Naive thymus-derived CD4-positive, alpha-beta T cell (primary cell): ENCODE results near the gene RNF113B. TPM values are rescaled to one million over a fixed set of nuclear protein-coding genes. Genes with fewer than 3 reads are reported as not detected.

Source experiments
- ATAC-seq: fragments of 150-1000 bp; cut with Tn5 transposase; 2 replicates; pipeline ENCODE4 v1.10.0; 2021; ENCODE audit warnings: mild to moderate bottlenecking, moderate library complexity
- CTCF ChIA-PET: fragments of 350-600 bp; sonication (Branson Sonifier 250); formaldehyde crosslinking; loops from one replicate; lab custom pipeline; 2021; ENCODE audit warnings: antibody characterized with exemption; lab: Charles Lee
- POLR2A ChIA-PET: fragments of 350-600 bp; sonication (Branson Sonifier 250); formaldehyde crosslinking; loops from one replicate; lab custom pipeline; 2021; ENCODE audit warnings: antibody characterized with exemption, inconsistent platforms; lab: Charles Lee
- DNase-seq, 9 donors: peaks; one replicate each; pipeline versions ENCODE4 v3.0.0 to v3.0.0-alpha.2; 2020 to 2022; ENCODE audit warnings: mixed read lengths in 1 of 9
- H3K27ac ChIP-seq: one replicate; pipeline ENCODE4 v1.7.0; 2013; ENCODE audit warnings: mild to moderate bottlenecking, low read depth, low read length, moderate library complexity
- H3K27me3 ChIP-seq, 2 donors: one replicate each; pipeline ENCODE4 v1.7.0; 2013; ENCODE audit warnings: low read length in 2 of 2, mild to moderate bottlenecking in 2 of 2, moderate library complexity in 2 of 2; ENCODE audit not compliant: control insufficient read depth in 2 of 2, insufficient read depth in 2 of 2
- H3K36me3 ChIP-seq, 3 experiments: 1 replicate in 2 of 3; 2 replicates in 1 of 3; pipeline ENCODE4 v1.7.0; 2013; ENCODE audit warnings: low read length in 3 of 3, mild to moderate bottlenecking in 3 of 3, moderate library complexity in 1 of 3; ENCODE audit not compliant: insufficient read depth in 3 of 3, control insufficient read depth in 2 of 3
- H3K4me1 ChIP-seq, 2 donors: one replicate each; pipeline ENCODE4 v1.7.0; 2013; ENCODE audit warnings: low read length in 2 of 2, mild to moderate bottlenecking in 2 of 2, moderate library complexity in 1 of 2; ENCODE audit not compliant: control insufficient read depth in 2 of 2, insufficient read depth in 2 of 2
- H3K4me3 ChIP-seq: 2 replicates; pipeline ENCODE4 v1.7.0; 2013; ENCODE audit warnings: mild to moderate bottlenecking, low read length
- H3K9me3 ChIP-seq, 3 experiments: 1 replicate in 2 of 3; 2 replicates in 1 of 3; pipeline ENCODE4 v1.7.0; 2013; ENCODE audit warnings: low read length in 3 of 3; ENCODE audit not compliant: control insufficient read depth in 2 of 3
- H3K27ac Mint-ChIP-seq, 9 donors: one replicate each; pipeline ENCODE4 v1.8.0; 2020 to 2022; ENCODE audit warnings: mixed read lengths in 9 of 9, mild to moderate bottlenecking in 8 of 9, moderate library complexity in 5 of 9, inconsistent platforms in 2 of 9
- H3K27me3 Mint-ChIP-seq, 5 donors: one replicate each; pipeline ENCODE4 v1.8.0; 2021 to 2022; ENCODE audit warnings: mixed read lengths in 5 of 5, mild to moderate bottlenecking in 1 of 5
- H3K36me3 Mint-ChIP-seq, 5 donors: one replicate each; pipeline ENCODE4 v1.8.0; 2020 to 2022; ENCODE audit warnings: mixed read lengths in 5 of 5, mild to moderate bottlenecking in 3 of 5, inconsistent platforms in 1 of 5
- H3K4me1 Mint-ChIP-seq, 7 donors: one replicate each; pipeline ENCODE4 v1.8.0; 2020 to 2022; ENCODE audit warnings: mixed read lengths in 7 of 7, mild to moderate bottlenecking in 3 of 7, inconsistent platforms in 1 of 7
- H3K4me3 Mint-ChIP-seq, 10 donors: one replicate each; pipeline ENCODE4 v1.8.0; 2020 to 2022; ENCODE audit warnings: mild to moderate bottlenecking in 10 of 10, mixed read lengths in 10 of 10, moderate library complexity in 6 of 10, inconsistent platforms in 2 of 10
- H3K9me3 Mint-ChIP-seq, 11 donors: one replicate each; pipeline ENCODE4 v1.8.0; 2020 to 2022; ENCODE audit warnings: mixed read lengths in 11 of 11, mild to moderate bottlenecking in 4 of 11, inconsistent platforms in 1 of 11, moderate library complexity in 1 of 11
- intact Hi-C, 2 donors: fragments of 100-400 bp; cut with micrococcal nuclease; formaldehyde crosslinking; loops; one replicate each; pipeline ENCODE4 v1.15.1; 2023
- polyA plus RNA-seq, 2 donors: library from polyadenylated mRNA; unstranded; fragments of 300-500 nt; fragmentation: Illumina TruSeq; gene quantifications; one replicate each; pipeline ENCODE4 v1.2.3, GENCODE V29; 2021
- total RNA-seq, 6 experiments: library from RNA in 5 of 6; stranded (reverse) in 5 of 6; gene quantifications; 1 replicate in 5 of 6; 2 replicates in 1 of 6; pipeline ENCODE4 v1.2.3 and lab custom pipeline; 2021 to 2026

Gene RNF113B
- total and polyA plus RNA-seq, 7 experiments from 2014 or later = not detected

DNA sequence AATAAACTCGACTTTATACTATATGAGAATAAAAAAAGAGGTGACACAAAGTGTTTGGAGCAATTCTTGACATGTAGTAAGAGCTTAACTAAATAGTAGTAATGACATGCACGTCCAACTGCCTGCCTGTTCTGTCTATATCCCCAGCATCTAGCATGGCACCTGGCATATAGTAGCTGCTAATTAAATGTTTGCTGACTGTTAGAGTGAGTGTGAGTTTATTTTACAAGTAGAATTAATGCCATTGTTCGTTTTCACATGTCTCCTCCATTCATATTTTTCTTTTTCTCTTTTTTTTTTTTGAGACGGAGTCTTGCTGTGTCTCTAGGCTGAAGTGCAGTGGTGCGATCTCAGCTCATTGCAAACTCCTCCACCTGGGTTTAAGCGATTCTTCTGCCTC lies 38.4 kb upstream of the RNF113B start:
- peaks cover 0 to 4% (median 0%) of the 10 kb centered on the region in 11 donors for H3K9me3 Mint-ChIP-seq
- H3K36me3 ChIP-seq = no peaks in the 10 kb centered on the region
- H3K9me3 ChIP-seq = no peaks in the 10 kb centered on the region
- H3K4me3 Mint-ChIP-seq = no peak overlapping the region
- no peaks in the 10 kb centered on the region for H3K27me3 ChIP-seq
- POLR2A ChIA-PET = no interaction called here
- no peaks in the 10 kb centered on the region for H3K36me3 Mint-ChIP-seq
- DNase-seq = no peak
- no peak overlapping the region for H3K4me3 ChIP-seq
- no peak overlapping the region for H3K27ac ChIP-seq
- ATAC-seq = no peak
- H3K27me3 Mint-ChIP-seq = peaks cover 2 to 26% (median 10%) of the 10 kb centered on the region in 5 donors
- intact Hi-C loops = no loop called here
- no peaks in the 10 kb centered on the region for H3K4me1 Mint-ChIP-seq
- H3K27ac Mint-ChIP-seq = no peak overlapping the region
- CTCF ChIA-PET = no interaction called here
- no peaks in the 10 kb centered on the region for H3K4me1 ChIP-seq

DNA sequence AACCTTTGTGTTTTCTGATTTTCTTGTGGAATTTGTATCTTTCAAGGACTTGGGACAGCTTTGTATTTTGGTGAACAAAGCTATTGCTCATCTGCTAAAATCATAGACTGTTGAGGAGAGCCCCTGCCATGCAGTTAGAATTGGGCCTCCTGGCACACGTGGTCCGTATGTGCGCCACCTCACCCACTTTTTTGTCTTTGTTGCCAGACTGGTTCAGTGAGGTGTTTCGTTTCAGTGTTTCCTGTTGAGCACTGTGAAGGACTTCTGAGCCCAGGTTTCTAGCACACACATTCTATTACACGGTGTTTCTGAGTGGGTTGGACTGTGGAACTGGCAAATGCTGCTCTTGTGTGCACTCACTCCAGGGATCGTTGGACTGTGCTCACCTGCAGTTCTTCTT lies 37.6 kb upstream of the RNF113B start:
- Histone ChIP-seq H3K9me3 (no peaks in the 10 kb centered on the region), H3K36me3 (no peaks in the 10 kb centered on the region), H3K27me3 (no peaks in the 10 kb centered on the region), H3K27ac (no peak overlapping the region), H3K4me1 (no peaks in the 10 kb centered on the region), H3K4me3 (no peak overlapping the region)
- no peak for DNase-seq
- CTCF ChIA-PET = no interaction called here
- Mint-ChIP-seq H3K4me3 (no peak overlapping the region), H3K27ac (no peak overlapping the region), H3K36me3 (no peaks in the 10 kb centered on the region), H3K4me1 (no peaks in the 10 kb centered on the region), H3K27me3 (peaks cover 0 to 26% (median 10%) of the 10 kb centered on the region in 5 donors), H3K9me3 (peaks cover 0 to 4% (median 0%) of the 10 kb centered on the region in 11 donors)
- POLR2A ChIA-PET = no interaction called here
- intact Hi-C loops = no loop called here
- ATAC-seq = no peak

DNA sequence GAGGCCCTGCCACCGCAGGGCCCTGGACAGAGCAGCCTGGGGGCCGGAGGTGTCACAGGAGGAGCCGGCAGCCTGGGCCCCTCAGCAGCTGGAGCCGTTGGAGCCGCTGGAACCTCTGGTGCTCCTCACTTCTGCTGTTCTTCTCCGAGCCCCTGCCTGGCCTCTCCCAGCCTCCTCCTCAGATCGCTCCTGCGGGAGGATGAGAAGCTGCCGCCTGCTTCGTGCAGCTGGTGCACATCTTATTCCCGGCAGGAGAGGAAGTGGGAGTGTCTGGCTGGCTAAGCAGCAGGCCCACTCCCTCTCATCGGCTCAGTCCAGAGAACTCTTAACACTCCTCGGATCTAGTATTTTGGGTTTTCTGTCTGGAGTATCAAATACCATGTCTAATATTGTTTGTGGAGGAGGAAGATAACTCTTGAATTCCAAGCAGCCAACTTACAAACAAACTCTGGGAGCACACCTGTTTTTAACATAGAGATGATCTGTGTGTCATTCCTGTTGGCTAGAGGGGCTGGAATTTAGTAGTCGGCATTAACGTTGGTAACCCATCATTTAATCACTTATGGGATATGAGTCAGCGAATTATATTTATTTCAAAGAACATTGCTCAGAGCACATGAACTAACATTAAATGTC lies 37.1 kb upstream of the RNF113B start:
- intact Hi-C loops = no loop called here
- Histone ChIP-seq H3K27me3 (no peaks in the 10 kb centered on the region), H3K36me3 (no peaks in the 10 kb centered on the region), H3K4me1 (no peaks in the 10 kb centered on the region), H3K4me3 (no peak overlapping the region), H3K27ac (no peak overlapping the region), H3K9me3 (no peaks in the 10 kb centered on the region)
- CTCF ChIA-PET = no interaction called here
- POLR2A ChIA-PET = no interaction called here
- H3K27ac Mint-ChIP-seq = no peak overlapping the region
- H3K36me3 Mint-ChIP-seq = no peaks in the 10 kb centered on the region
- DNase-seq (no peak), ATAC-seq (no peak)
- H3K27me3 Mint-ChIP-seq = peaks cover 0 to 26% (median 10%) of the 10 kb centered on the region in 5 donors
- H3K9me3 Mint-ChIP-seq = peaks cover 0 to 4% (median 0%) of the 10 kb centered on the region in 11 donors
- no peak overlapping the region for H3K4me3 Mint-ChIP-seq
- no peaks in the 10 kb centered on the region for H3K4me1 Mint-ChIP-seq

DNA sequence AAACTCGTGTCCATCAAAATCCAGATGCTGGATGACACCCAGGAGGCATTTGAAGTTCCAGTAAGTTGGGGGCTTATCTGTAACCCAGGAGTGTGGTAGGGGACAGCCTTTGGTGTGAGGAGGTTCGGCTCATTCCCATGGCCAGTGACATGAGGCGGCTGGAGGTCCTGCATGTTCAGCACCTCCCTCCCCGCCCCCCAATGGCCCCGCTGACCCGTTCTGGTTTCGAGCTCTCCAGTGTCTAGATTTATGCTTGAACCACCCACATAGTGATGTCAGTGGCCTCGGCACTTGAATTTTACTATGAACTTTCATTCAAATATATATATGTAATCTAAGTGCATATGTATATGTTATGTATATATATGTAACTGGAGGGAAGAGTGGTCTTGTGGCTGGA lies 36.3 kb upstream of the RNF113B start:
- H3K27ac Mint-ChIP-seq = no peak overlapping the region

DNA sequence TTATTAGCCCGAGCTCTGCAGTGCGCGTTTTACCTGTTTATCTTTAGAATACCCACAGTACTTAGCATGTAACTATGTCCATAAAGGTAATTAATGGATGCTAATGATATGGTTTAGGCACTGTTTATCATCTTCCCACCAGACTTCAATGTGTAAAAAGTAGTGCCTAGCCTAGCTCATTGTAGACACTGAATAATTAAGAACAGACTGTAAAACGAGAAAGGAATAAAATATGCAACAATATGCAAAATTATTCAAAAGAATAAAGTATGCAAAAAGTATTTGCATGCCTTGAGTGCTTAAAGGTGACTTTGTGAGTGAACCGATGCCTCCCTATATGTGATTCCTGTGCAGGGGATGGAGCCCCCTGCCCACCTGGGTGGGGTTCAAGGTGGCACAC lies 35.7 kb upstream of the RNF113B start:
- ATAC-seq (no peak), DNase-seq (no peak)
- H3K4me1 Mint-ChIP-seq = no peaks in the 10 kb centered on the region
- CTCF ChIA-PET = no interaction called here
- H3K4me1 ChIP-seq = no peaks in the 10 kb centered on the region
- H3K27ac Mint-ChIP-seq = no peak overlapping the region
- peaks cover 0 to 26% (median 10%) of the 10 kb centered on the region in 5 donors for H3K27me3 Mint-ChIP-seq
- H3K4me3 Mint-ChIP-seq = no peak overlapping the region
- intact Hi-C loops = no loop called here
- no peak overlapping the region for H3K4me3 ChIP-seq
- no peaks in the 10 kb centered on the region for H3K27me3 ChIP-seq
- POLR2A ChIA-PET = no interaction called here
- no peaks in the 10 kb centered on the region for H3K36me3 Mint-ChIP-seq
- H3K9me3 Mint-ChIP-seq = peaks cover 0 to 12% (median 2%) of the 10 kb centered on the region in 11 donors
- no peaks in the 10 kb centered on the region for H3K9me3 ChIP-seq
- no peak overlapping the region for H3K27ac ChIP-seq
- H3K36me3 ChIP-seq = no peaks in the 10 kb centered on the region

More for the DNA sequence above, 36.3 kb upstream of the RNF113B start:
- H3K36me3 ChIP-seq = no peaks in the 10 kb centered on the region
- no peaks in the 10 kb centered on the region for H3K9me3 ChIP-seq
- H3K9me3 Mint-ChIP-seq = peaks cover 0 to 8% (median 0%) of the 10 kb centered on the region in 11 donors
- no peaks in the 10 kb centered on the region for H3K4me1 ChIP-seq
- no peak overlapping the region for H3K27ac ChIP-seq
- POLR2A ChIA-PET = no interaction called here
- no peak overlapping the region for H3K4me3 ChIP-seq
- H3K4me3 Mint-ChIP-seq = no peak overlapping the region
- no peak for DNase-seq
- ATAC-seq = no peak
- intact Hi-C loops = no loop called here
- no peaks in the 10 kb centered on the region for H3K4me1 Mint-ChIP-seq
- H3K27me3 Mint-ChIP-seq = peaks cover 0 to 26% (median 11%) of the 10 kb centered on the region in 5 donors
- H3K27me3 ChIP-seq = no peaks in the 10 kb centered on the region
- no peaks in the 10 kb centered on the region for H3K36me3 Mint-ChIP-seq
- CTCF ChIA-PET = no interaction called here

DNA sequence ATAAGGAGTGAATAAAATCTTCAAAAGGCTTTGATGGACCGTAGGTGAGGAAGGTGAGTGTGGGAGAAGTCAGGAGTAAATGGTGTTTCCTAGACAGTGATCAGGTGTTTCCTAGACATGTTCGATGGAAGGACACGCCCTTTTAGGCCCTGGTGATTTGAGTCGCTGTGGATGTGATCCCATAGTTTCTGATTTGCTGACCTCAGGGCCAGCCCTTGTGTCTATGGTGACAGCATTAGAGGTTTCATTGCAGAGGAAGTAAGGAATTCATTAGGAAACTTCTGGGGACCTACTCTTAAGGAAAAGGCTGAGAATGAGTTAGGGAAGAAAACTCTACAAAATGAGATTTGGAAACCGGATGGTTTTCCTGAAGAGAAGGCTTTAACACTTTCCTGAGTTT lies 31.5 kb upstream of the RNF113B start:
- Mint-ChIP-seq H3K4me1 (no peaks in the 10 kb centered on the region), H3K9me3 (peaks cover 2 to 34% (median 11%) of the 10 kb centered on the region in 11 donors), H3K4me3 (no peak overlapping the region), H3K27ac (no peak overlapping the region), H3K36me3 (peaks cover 0 to 4% (median 0%) of the 10 kb centered on the region in 5 donors), H3K27me3 (peaks cover 0 to 32% (median 16%) of the 10 kb centered on the region in 5 donors)
- ChIA-PET POLR2A (no interaction called here), CTCF (no interaction called here)
- intact Hi-C loops = no loop called here
- DNase-seq (no peak), ATAC-seq (no peak)
- Histone ChIP-seq H3K4me3 (no peak overlapping the region), H3K9me3 (peaks cover 0 to 6% (median 0%) of the 10 kb centered on the region in 3 experiments), H3K27ac (no peak overlapping the region), H3K4me1 (no peaks in the 10 kb centered on the region), H3K36me3 (no peaks in the 10 kb centered on the region), H3K27me3 (no peaks in the 10 kb centered on the region)

DNA sequence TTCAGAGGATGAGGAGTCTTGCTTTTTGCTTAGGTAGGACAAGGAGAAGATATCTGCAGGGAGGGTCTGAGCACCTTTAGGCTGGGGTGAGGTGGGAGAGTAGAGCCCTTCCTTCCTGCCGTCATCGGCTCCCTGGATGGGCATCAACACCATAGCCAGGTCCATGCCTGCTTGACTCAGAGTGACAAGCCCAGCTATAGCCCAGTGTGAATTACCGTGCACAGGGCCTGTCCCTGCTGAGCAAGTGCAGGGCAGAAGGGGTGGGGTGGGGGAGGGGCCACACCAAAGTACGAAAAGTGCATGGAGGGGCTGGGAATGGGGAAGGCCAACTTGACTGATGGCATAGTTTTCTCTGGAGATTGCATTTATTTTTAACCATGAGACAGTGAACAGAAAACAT lies 30.3 kb upstream of the RNF113B start:
- peaks cover 0 to 27% (median 16%) of the 10 kb centered on the region in 5 donors for H3K27me3 Mint-ChIP-seq
- Histone ChIP-seq H3K27ac (no peak overlapping the region), H3K4me1 (no peaks in the 10 kb centered on the region), H3K36me3 (no peaks in the 10 kb centered on the region), H3K9me3 (peaks cover 0 to 6% (median 0%) of the 10 kb centered on the region in 3 experiments), H3K27me3 (no peaks in the 10 kb centered on the region), H3K4me3 (no peak overlapping the region)
- ATAC-seq (no peak), DNase-seq (no peak)
- peaks cover 2 to 34% (median 11%) of the 10 kb centered on the region in 11 donors for H3K9me3 Mint-ChIP-seq
- peaks cover 0 to 4% (median 0%) of the 10 kb centered on the region in 5 donors for H3K36me3 Mint-ChIP-seq
- no peak overlapping the region for H3K4me3 Mint-ChIP-seq
- H3K4me1 Mint-ChIP-seq = no peaks in the 10 kb centered on the region
- intact Hi-C loops = no loop called here
- POLR2A ChIA-PET = no interaction called here
- CTCF ChIA-PET = no interaction called here
- H3K27ac Mint-ChIP-seq = no peak overlapping the region
